CD4-positive, alpha-beta T cell (primary cell): ENCODE measurements around the gene PPM1H. TPM values are rescaled to one million over a fixed set of nuclear protein-coding genes. Genes with fewer than 3 reads are reported as not detected.

ENCODE experiments used
- ATAC-seq: fragments of 200-7000 bp; cut with Tn5 transposase; one replicate; pipeline ENCODE4 v1.10.0; 2022; ENCODE audit warnings: mild to moderate bottlenecking; ENCODE audit not compliant: poor library complexity
- CTCF ChIA-PET: fragments of 350-600 bp; sonication (Branson Sonifier 250); formaldehyde crosslinking; loops from one replicate; lab custom pipeline; 2021; ENCODE audit warnings: antibody characterized with exemption, inconsistent platforms; lab: Charles Lee
- POLR2A ChIA-PET: fragments of 350-600 bp; sonication (Branson Sonifier 250); formaldehyde crosslinking; loops from one replicate; lab custom pipeline; 2021; ENCODE audit warnings: antibody characterized with exemption, inconsistent platforms; lab: Charles Lee
- DNase-seq, 14 experiments: peaks; one replicate each; pipeline ENCODE4 v3.0.0-alpha.2; 2013 to 2020; ENCODE audit warnings: mixed read lengths in 2 of 14
- H3K27ac ChIP-seq, 2 donors: one replicate each; pipeline versions ENCODE4 v1.5.1 to v1.7.0; 2013; ENCODE audit warnings: low read length in 2 of 2, low read depth in 1 of 2, mild to moderate bottlenecking in 1 of 2
- H3K27me3 ChIP-seq, 2 experiments: 1 replicate in 1 of 2; 2 replicates in 1 of 2; pipeline versions ENCODE4 v1.6.1 to v1.7.0; 2013; ENCODE audit warnings: low read length in 2 of 2, control low read depth in 1 of 2, mild to moderate bottlenecking in 1 of 2, moderate library complexity in 1 of 2; ENCODE audit not compliant: insufficient read depth in 2 of 2, control insufficient read depth in 1 of 2
- H3K36me3 ChIP-seq: one replicate; pipeline ENCODE4 v1.6.1; 2013; ENCODE audit warnings: low read length, control low read depth; ENCODE audit not compliant: insufficient read depth
- H3K4me1 ChIP-seq: one replicate; pipeline ENCODE4 v1.6.1; 2013; ENCODE audit warnings: low read length, control low read depth; ENCODE audit not compliant: insufficient read depth
- H3K4me3 ChIP-seq: one replicate; pipeline ENCODE4 v1.5.1; 2013; ENCODE audit warnings: mild to moderate bottlenecking, low read length, moderate library complexity
- H3K9me3 ChIP-seq, 2 experiments: 1 replicate in 1 of 2; 2 replicates in 1 of 2; pipeline versions ENCODE4 v1.6.1 to v1.7.0; 2013; ENCODE audit warnings: low read length in 2 of 2, mild to moderate bottlenecking in 2 of 2, control low read depth in 1 of 2, moderate library complexity in 1 of 2; ENCODE audit not compliant: control insufficient read depth in 1 of 2, insufficient read depth in 1 of 2
- H3K27ac Mint-ChIP-seq: one replicate; pipeline ENCODE4 v1.8.0; 2020; ENCODE audit warnings: mixed read lengths
- H3K27me3 Mint-ChIP-seq: one replicate; pipeline ENCODE4 v1.8.0; 2021; ENCODE audit warnings: mixed read lengths
- H3K36me3 Mint-ChIP-seq: one replicate; pipeline ENCODE4 v1.8.0; 2021; ENCODE audit warnings: low read depth, mixed read lengths
- H3K4me1 Mint-ChIP-seq: one replicate; pipeline ENCODE4 v1.8.0; 2021; ENCODE audit warnings: low read depth, mixed read lengths
- H3K4me3 Mint-ChIP-seq: one replicate; pipeline ENCODE4 v1.8.0; 2020; ENCODE audit warnings: mild to moderate bottlenecking, mixed read lengths
- H3K9me3 Mint-ChIP-seq: one replicate; pipeline ENCODE4 v1.8.0; 2020; ENCODE audit warnings: mixed read lengths
- intact Hi-C, 2 experiments: fragments of 100-400 bp; cut with DNase I in 1 of 2; cut with micrococcal nuclease in 1 of 2; formaldehyde crosslinking; loops; one replicate each; pipeline versions ENCODE4 v1.15.1 to v1.9.0; 2023 to 2025; cut with DNase I, micrococcal nuclease
- total RNA-seq, 174 experiments: library from RNA in 2 of 174; stranded (reverse) in 2 of 174; gene quantifications; one replicate each; pipeline ENCODE4 v1.2.3 and lab custom pipeline; 2021 to 2026
- TF ChIP-seq, protein P1 (sequence below): fragments of 200-600 bp; IDR thresholded peaks from one replicate; pipeline ENCODE4 v1.8.0; 2022; ENCODE audit warnings: antibody characterized with exemption, mild to moderate bottlenecking

PPM1H gene
- total RNA-seq, 2 experiments from 2014 or later, result not detected

DNA sequence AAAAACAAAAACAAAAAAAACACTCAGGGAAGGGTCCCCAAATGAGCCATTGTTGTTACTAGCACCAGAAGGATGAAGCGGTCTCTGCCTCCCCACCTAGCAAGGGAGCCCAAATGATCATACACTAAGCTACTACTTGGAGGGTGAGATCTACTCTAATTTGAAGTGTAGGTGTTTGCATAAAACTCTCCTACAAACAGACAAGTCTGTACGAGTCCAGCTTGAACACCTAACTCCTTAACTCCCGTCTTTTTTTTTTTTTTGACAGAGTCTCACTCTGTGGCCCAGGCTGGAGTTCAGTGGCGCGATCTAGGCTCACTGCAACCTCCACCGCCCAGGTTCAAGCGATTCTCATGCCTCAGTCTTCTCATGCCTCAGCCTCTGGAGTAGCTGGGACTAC, 132.6 kb downstream of the PPM1H start:
- Mint-ChIP-seq H3K27me3 (peaks cover 4% of the 10 kb centered on the region), H3K4me3 (no peak overlapping the region), H3K36me3 (no peaks in the 10 kb centered on the region), H3K27ac (no peak overlapping the region), H3K4me1 (no peaks in the 10 kb centered on the region), H3K9me3 (no peaks in the 10 kb centered on the region)
- POLR2A ChIA-PET, result no interaction called here
- H3K27ac ChIP-seq, result no peak overlapping the region
- CTCF ChIA-PET, result no interaction called here
- H3K9me3 ChIP-seq, result no peaks in the 10 kb centered on the region
- DNase-seq (no peak), ATAC-seq (no peak)
- TF ChIP-seq, protein P1, sequence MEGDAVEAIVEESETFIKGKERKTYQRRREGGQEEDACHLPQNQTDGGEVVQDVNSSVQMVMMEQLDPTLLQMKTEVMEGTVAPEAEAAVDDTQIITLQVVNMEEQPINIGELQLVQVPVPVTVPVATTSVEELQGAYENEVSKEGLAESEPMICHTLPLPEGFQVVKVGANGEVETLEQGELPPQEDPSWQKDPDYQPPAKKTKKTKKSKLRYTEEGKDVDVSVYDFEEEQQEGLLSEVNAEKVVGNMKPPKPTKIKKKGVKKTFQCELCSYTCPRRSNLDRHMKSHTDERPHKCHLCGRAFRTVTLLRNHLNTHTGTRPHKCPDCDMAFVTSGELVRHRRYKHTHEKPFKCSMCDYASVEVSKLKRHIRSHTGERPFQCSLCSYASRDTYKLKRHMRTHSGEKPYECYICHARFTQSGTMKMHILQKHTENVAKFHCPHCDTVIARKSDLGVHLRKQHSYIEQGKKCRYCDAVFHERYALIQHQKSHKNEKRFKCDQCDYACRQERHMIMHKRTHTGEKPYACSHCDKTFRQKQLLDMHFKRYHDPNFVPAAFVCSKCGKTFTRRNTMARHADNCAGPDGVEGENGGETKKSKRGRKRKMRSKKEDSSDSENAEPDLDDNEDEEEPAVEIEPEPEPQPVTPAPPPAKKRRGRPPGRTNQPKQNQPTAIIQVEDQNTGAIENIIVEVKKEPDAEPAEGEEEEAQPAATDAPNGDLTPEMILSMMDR, result no peak
- no peaks in the 10 kb centered on the region for H3K27me3 ChIP-seq
- no peak overlapping the region for H3K4me3 ChIP-seq
- intact Hi-C loops, result no loop called here
- no peaks in the 10 kb centered on the region for H3K4me1 ChIP-seq
- no peaks in the 10 kb centered on the region for H3K36me3 ChIP-seq

DNA sequence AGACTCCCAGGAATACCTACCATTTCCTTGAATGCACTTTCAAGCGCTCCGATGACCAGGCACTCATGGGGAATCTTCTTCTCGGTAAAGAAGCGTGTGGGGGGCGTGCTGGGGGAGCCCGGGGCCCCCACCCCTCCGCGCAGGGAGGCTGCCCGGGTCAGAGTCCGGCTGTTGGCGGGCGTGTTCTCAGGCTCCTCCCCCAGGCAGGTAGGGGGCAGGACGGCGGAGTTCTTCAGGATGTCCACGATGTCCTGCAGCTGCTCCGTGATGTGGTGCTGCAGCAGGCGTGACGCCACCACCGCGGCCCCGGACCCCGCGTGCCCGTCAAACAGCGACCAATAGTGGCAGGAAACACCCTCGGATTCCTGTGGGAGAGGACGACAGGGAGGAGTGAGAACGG, 133.2 kb downstream of the PPM1H start:
- CTCF ChIA-PET, result no interaction called here
- H3K27me3 Mint-ChIP-seq, result peaks cover 4% of the 10 kb centered on the region
- H3K4me1 Mint-ChIP-seq, result no peaks in the 10 kb centered on the region
- H3K27ac ChIP-seq, result no peak overlapping the region
- no peak overlapping the region for H3K4me3 ChIP-seq
- H3K36me3 ChIP-seq, result no peaks in the 10 kb centered on the region
- no peaks in the 10 kb centered on the region for H3K9me3 ChIP-seq
- intact Hi-C loops, result no loop called here
- H3K9me3 Mint-ChIP-seq, result no peaks in the 10 kb centered on the region
- H3K27ac Mint-ChIP-seq, result no peak overlapping the region
- ATAC-seq, result no peak
- DNase-seq, result no peak
- TF ChIP-seq, protein P1, result no peak
- POLR2A ChIA-PET, result no interaction called here
- H3K36me3 Mint-ChIP-seq, result no peaks in the 10 kb centered on the region
- H3K4me1 ChIP-seq, result no peaks in the 10 kb centered on the region
- no peak overlapping the region for H3K4me3 Mint-ChIP-seq
- no peaks in the 10 kb centered on the region for H3K27me3 ChIP-seq

DNA sequence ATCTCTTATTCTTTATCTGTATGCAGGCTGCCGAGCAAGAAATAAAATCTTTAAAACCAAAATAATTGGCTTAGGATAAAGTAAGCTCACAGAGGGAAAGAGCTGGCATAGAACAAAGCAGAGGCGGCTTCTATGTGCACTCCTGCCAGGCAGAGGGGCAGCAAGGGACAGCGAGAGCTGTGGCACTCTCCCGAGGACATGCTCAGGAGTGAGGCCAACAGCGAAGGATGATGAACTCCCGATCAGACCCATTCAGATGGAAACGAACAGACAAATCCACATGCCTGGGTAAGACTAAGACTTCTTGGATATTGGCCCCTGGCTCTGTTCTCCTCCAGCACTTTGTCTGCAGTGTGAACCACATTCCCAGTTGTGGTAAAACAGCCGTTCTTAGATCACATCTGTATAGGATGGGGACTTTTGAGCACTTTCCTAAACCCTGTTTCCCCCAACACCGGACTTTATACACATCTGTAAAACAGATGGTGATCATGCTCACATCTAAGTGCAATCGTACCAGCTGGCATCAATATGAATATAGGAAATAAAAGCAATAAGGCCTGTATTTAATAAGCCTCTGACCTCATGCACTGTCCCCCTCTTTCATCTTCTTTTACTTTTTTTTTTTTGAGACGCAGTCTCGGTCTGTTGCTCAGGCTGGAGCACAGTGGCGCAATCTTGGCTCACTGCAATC, 134.1 kb downstream of the PPM1H start:
- Mint-ChIP-seq H3K27ac (no peak overlapping the region), H3K36me3 (no peaks in the 10 kb centered on the region), H3K9me3 (no peaks in the 10 kb centered on the region), H3K4me3 (no peak overlapping the region), H3K27me3 (peaks cover 4% of the 10 kb centered on the region), H3K4me1 (no peaks in the 10 kb centered on the region)
- H3K4me3 ChIP-seq, result no peak overlapping the region
- H3K36me3 ChIP-seq, result no peaks in the 10 kb centered on the region
- ChIA-PET CTCF (no interaction called here), POLR2A (no interaction called here)
- DNase-seq (no peak), ATAC-seq (no peak)
- TF ChIP-seq, protein P1, result no peak
- H3K27ac ChIP-seq, result no peak overlapping the region
- peaks cover 0 to 2% of the 10 kb centered on the region in 2 experiments for H3K27me3 ChIP-seq
- H3K9me3 ChIP-seq, result no peaks in the 10 kb centered on the region
- H3K4me1 ChIP-seq, result no peaks in the 10 kb centered on the region
- intact Hi-C loops, result no loop called here
